ENCODE data around the gene ZFP92. TPM values are rescaled to one million over a fixed set of nuclear protein-coding genes. Genes with fewer than 3 reads are reported as not detected.

ZFP92 gene
- total RNA-seq, 1 experiment from 2014 or later, result not detected

- ChIA-PET CTCF (no interaction called here), POLR2A (ENCODE audit: unreplicated experiment) (no interaction called here)
- intact Hi-C loops (cut with micrococcal nuclease; ENCODE audit: unreplicated experiment), result no loop called here
- H4K20me1 ChIP-seq (ENCODE audit: insufficient read depth), result no peaks in the 10 kb centered on the region
- H3K4me1 ChIP-seq (replicated peaks; ENCODE audit: insufficient read depth), result no peaks in the 10 kb centered on the region
- no peak for TF ChIP-seq CTCF (conservative IDR thresholded peaks at IDR 0.05)
- no peak for TF ChIP-seq EZH2 (IDR thresholded peaks at IDR 0.05; ENCODE audit: low read depth)
- BruUV-seq (replicated peaks), result no TSS peak
- no peaks in the 10 kb centered on the region for H3K36me3 ChIP-seq (ENCODE audit: low read depth)
- no peak overlapping the region for H2AFZ ChIP-seq
- H3K4me3 ChIP-seq, result no peak overlapping the region
- no peaks in the 10 kb centered on the region for H3F3A ChIP-seq (ENCODE audit: insufficient read depth, low read depth)
- H3K79me2 ChIP-seq (ENCODE audit: low read depth), result no peaks in the 10 kb centered on the region
- H3K4me2 ChIP-seq, result no peak overlapping the region
- no peaks in the 10 kb centered on the region for H3K9me3 ChIP-seq (ENCODE audit: insufficient read depth, low read depth)
- peaks cover 79% of the 10 kb centered on the region for H3K27me3 ChIP-seq (ENCODE audit: insufficient read depth, low read depth)
- no peak for DNase-seq
- H3K9me2 ChIP-seq (ENCODE audit: insufficient read depth), result no peaks in the 10 kb centered on the region
- H3K27ac ChIP-seq, result no peak overlapping the region
Observed at GRCh38 chrX:153375571-153375970, 35.7 kb upstream of the ZFP92 start.

- no peak overlapping the region for H3K4me2 ChIP-seq
- no peak overlapping the region for H3K27ac ChIP-seq
- peaks cover 3% of the 10 kb centered on the region for H3F3A ChIP-seq (ENCODE audit: insufficient read depth, low read depth)
- intact Hi-C loops (cut with micrococcal nuclease; ENCODE audit: unreplicated experiment), result no loop called here
- no peaks in the 10 kb centered on the region for H3K36me3 ChIP-seq (ENCODE audit: low read depth)
- no peaks in the 10 kb centered on the region for H3K9me3 ChIP-seq (ENCODE audit: insufficient read depth, low read depth)
- no peak for TF ChIP-seq CTCF (conservative IDR thresholded peaks at IDR 0.05)
- H3K9me2 ChIP-seq (ENCODE audit: insufficient read depth), result no peaks in the 10 kb centered on the region
- POLR2A ChIA-PET (ENCODE audit: unreplicated experiment), result no interaction called here
- H3K4me3 ChIP-seq, result no peak overlapping the region
- BruUV-seq (replicated peaks), result no TSS peak
- peaks cover 66% of the 10 kb centered on the region for H3K27me3 ChIP-seq (ENCODE audit: insufficient read depth, low read depth)
- H4K20me1 ChIP-seq (ENCODE audit: insufficient read depth), result no peaks in the 10 kb centered on the region
- CTCF ChIA-PET, result no interaction called here
- H3K79me2 ChIP-seq (ENCODE audit: low read depth), result no peaks in the 10 kb centered on the region
- H3K4me1 ChIP-seq (replicated peaks; ENCODE audit: insufficient read depth), result no peaks in the 10 kb centered on the region
- H2AFZ ChIP-seq, result no peak overlapping the region
- no peak for DNase-seq
Observed at GRCh38 chrX:153377727-153378126, 33.5 kb upstream of the ZFP92 start.

GRCh38 chrX:153378607-153379006 lies 32.7 kb upstream of the ZFP92 start:
- Histone ChIP-seq H3K4me1 (replicated peaks; ENCODE audit: insufficient read depth) (no peaks in the 10 kb centered on the region), H3K4me3 (no peak overlapping the region), H3K9me3 (ENCODE audit: insufficient read depth, low read depth) (no peaks in the 10 kb centered on the region), H3K4me2 (no peak overlapping the region), H3F3A (ENCODE audit: insufficient read depth, low read depth) (peaks cover 11% of the 10 kb centered on the region), H4K20me1 (ENCODE audit: insufficient read depth) (no peaks in the 10 kb centered on the region), H3K27me3 (ENCODE audit: insufficient read depth, low read depth) (peaks cover 62% of the 10 kb centered on the region), H3K9me2 (ENCODE audit: insufficient read depth) (no peaks in the 10 kb centered on the region), H3K27ac (no peak overlapping the region), H2AFZ (no peak overlapping the region), H3K79me2 (ENCODE audit: low read depth) (no peaks in the 10 kb centered on the region), H3K36me3 (ENCODE audit: low read depth) (no peaks in the 10 kb centered on the region)
- intact Hi-C loops (cut with micrococcal nuclease; ENCODE audit: unreplicated experiment), result no loop called here
- ChIA-PET POLR2A (ENCODE audit: unreplicated experiment) (no interaction called here), CTCF (no interaction called here)
- no peak for TF ChIP-seq CTCF (conservative IDR thresholded peaks at IDR 0.05)
- no peak for TF ChIP-seq EZH2 (IDR thresholded peaks at IDR 0.05; ENCODE audit: low read depth)
- no TSS peak for BruUV-seq (replicated peaks)
- no peak for DNase-seq
